DOHH2 (cell line): Measurements from ENCODE around the gene FOXD2.

Source experiments
- H3F3A ChIP-seq: fragments of 200-600 bp; sonication (generic), shearing (Covaris generic); 2 replicates; pipeline ENCODE4 v1.6.0; 2016; ENCODE audit warnings: antibody characterized with exemption, mild to moderate bottlenecking; ENCODE audit not compliant: control insufficient read depth, insufficient read depth
- H3K27ac ChIP-seq: fragments of 200-600 bp; sonication (generic); 2 replicates; pipeline ENCODE4 v1.5.1; 2014; ENCODE audit warnings: low read depth, mild to moderate bottlenecking, low read length, moderate library complexity
- H3K27me3 ChIP-seq: fragments of 200-600 bp; sonication (generic); 2 replicates; pipeline ENCODE4 v1.6.1; 2014; ENCODE audit warnings: mild to moderate bottlenecking, low read length, mixed read lengths; ENCODE audit not compliant: control insufficient read depth
- H3K36me3 ChIP-seq: fragments of 200-600 bp; sonication (generic); 2 replicates; pipeline ENCODE4 v1.6.1; 2014; ENCODE audit warnings: mild to moderate bottlenecking, low read length, moderate library complexity, mixed read lengths; ENCODE audit not compliant: control insufficient read depth
- H3K4me1 ChIP-seq: fragments of 200-600 bp; sonication (generic); 2 replicates; pipeline ENCODE4 v1.6.1; 2014; ENCODE audit warnings: mild to moderate bottlenecking, low read length, mixed read lengths; ENCODE audit not compliant: control insufficient read depth
- H3K4me2 ChIP-seq: fragments of 200-600 bp; sonication (generic); 2 replicates; pipeline ENCODE4 v1.6.0; 2014; ENCODE audit warnings: mild to moderate bottlenecking, low read length, moderate library complexity
- H3K4me3 ChIP-seq: fragments of 200-600 bp; sonication (generic); 2 replicates; pipeline ENCODE4 v1.5.1; 2014; ENCODE audit warnings: mild to moderate bottlenecking, low read length, mixed read lengths
- H3K79me2 ChIP-seq: fragments of 200-600 bp; sonication (generic); 2 replicates; pipeline ENCODE4 v1.6.1; 2014; ENCODE audit warnings: mild to moderate bottlenecking, low read length, mixed read lengths; ENCODE audit not compliant: control insufficient read depth
- H3K9me2 ChIP-seq: fragments of 200-600 bp; sonication (generic); replicated peaks from 2 replicates; pipeline ENCODE4 v1.6.1; 2014; ENCODE audit warnings: mild to moderate bottlenecking, low read length, mixed read lengths; ENCODE audit not compliant: control insufficient read depth
- H3K9me3 ChIP-seq: fragments of 200-600 bp; sonication (generic); 2 replicates; pipeline ENCODE4 v1.6.1; 2014; ENCODE audit warnings: antibody characterized with exemption, low read length, mixed read lengths; ENCODE audit not compliant: control insufficient read depth, insufficient read depth
- H4K20me1 ChIP-seq: fragments of 200-600 bp; sonication (generic); 2 replicates; pipeline ENCODE4 v1.6.0; 2014; ENCODE audit warnings: low read depth, mild to moderate bottlenecking, antibody characterized with exemption, low read length, moderate library complexity; ENCODE audit not compliant: control insufficient read depth, insufficient read depth
- CTCF ChIP-seq: fragments of 200-600 bp; sonication (generic); IDR thresholded peaks from one replicate; pipeline ENCODE4 v1.5.1; 2014; ENCODE audit warnings: antibody characterized with exemption, mild to moderate bottlenecking, low read depth, low read length; ENCODE audit not compliant: poor library complexity, severe bottlenecking
- EZH2phosphoT487 ChIP-seq: fragments of 200-600 bp; sonication (generic); IDR thresholded peaks from 2 replicates; pipeline ENCODE4 v1.6.1; 2017; ENCODE audit warnings: borderline replicate concordance, mild to moderate bottlenecking, antibody characterized with exemption, low read length, moderate library complexity, mixed read lengths

The FOXD2 gene

GRCh38 chr1:47443530-47444296 lies 5.9 kb downstream of the FOXD2 start:
- no peak for TF ChIP-seq EZH2phosphoT487
- no peak for TF ChIP-seq CTCF
- Histone ChIP-seq H3K36me3 (no peaks in the 10 kb centered on the region), H4K20me1 (no peaks in the 10 kb centered on the region), H3K9me3 (no peaks in the 10 kb centered on the region), H3K4me1 (no peaks in the 10 kb centered on the region), H3K27ac (no peak overlapping the region), H3K27me3 (peaks cover 50% of the 10 kb centered on the region), H3K4me2 (no peak overlapping the region), H3K9me2 (no peaks in the 10 kb centered on the region), H3F3A (no peaks in the 10 kb centered on the region), H3K79me2 (no peaks in the 10 kb centered on the region), H3K4me3 (no peak overlapping the region)

DNA sequence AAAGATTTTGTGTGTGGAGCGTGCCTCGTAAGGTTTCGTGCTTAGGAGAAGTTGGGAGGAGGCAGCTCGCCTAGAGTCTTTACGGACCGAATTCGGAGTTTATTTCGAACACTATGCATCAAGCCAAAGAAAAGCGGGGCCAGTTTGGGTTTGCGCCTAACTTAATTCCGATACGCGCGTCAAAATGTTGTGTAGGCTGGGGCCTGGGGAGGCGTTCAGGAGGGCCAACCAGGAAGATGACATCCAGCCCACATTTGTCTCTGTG lies 6.4 kb downstream of the FOXD2 start:
- Histone ChIP-seq H3K9me3 (no peaks in the 10 kb centered on the region), H3K4me2 (no peak overlapping the region), H3K4me1 (no peaks in the 10 kb centered on the region), H3K27me3 (peaks cover 50% of the 10 kb centered on the region), H3F3A (no peaks in the 10 kb centered on the region), H3K4me3 (no peak overlapping the region), H3K9me2 (no peaks in the 10 kb centered on the region), H3K27ac (no peak overlapping the region), H3K79me2 (no peaks in the 10 kb centered on the region), H3K36me3 (no peaks in the 10 kb centered on the region), H4K20me1 (no peaks in the 10 kb centered on the region)
- no peak for TF ChIP-seq EZH2phosphoT487
- no peak for TF ChIP-seq CTCF

GRCh38 chr1:47444562-47445465 lies 7.0 kb downstream of the FOXD2 start:
- Histone ChIP-seq H3K27ac (no peak overlapping the region), H4K20me1 (no peaks in the 10 kb centered on the region), H3K9me3 (no peaks in the 10 kb centered on the region), H3K79me2 (no peaks in the 10 kb centered on the region), H3K36me3 (no peaks in the 10 kb centered on the region), H3F3A (no peaks in the 10 kb centered on the region), H3K9me2 (no peaks in the 10 kb centered on the region), H3K27me3 (peaks cover 50% of the 10 kb centered on the region), H3K4me2 (no peak overlapping the region), H3K4me1 (no peaks in the 10 kb centered on the region), H3K4me3 (no peak overlapping the region)
- TF ChIP-seq EZH2phosphoT487 (no peak), CTCF (no peak)
